ENCODE measurements around the gene CDCA3. TPM values are rescaled to one million over a fixed set of nuclear protein-coding genes. Genes with fewer than 3 reads are reported as not detected.

The CDCA3 gene
- total and polyA plus RNA-seq, 2 of the 13 experiments (the other 11 are each of a cell fraction or from before 2014, with no cell fraction given), result 32.7 to 56.5 TPM

DNA sequence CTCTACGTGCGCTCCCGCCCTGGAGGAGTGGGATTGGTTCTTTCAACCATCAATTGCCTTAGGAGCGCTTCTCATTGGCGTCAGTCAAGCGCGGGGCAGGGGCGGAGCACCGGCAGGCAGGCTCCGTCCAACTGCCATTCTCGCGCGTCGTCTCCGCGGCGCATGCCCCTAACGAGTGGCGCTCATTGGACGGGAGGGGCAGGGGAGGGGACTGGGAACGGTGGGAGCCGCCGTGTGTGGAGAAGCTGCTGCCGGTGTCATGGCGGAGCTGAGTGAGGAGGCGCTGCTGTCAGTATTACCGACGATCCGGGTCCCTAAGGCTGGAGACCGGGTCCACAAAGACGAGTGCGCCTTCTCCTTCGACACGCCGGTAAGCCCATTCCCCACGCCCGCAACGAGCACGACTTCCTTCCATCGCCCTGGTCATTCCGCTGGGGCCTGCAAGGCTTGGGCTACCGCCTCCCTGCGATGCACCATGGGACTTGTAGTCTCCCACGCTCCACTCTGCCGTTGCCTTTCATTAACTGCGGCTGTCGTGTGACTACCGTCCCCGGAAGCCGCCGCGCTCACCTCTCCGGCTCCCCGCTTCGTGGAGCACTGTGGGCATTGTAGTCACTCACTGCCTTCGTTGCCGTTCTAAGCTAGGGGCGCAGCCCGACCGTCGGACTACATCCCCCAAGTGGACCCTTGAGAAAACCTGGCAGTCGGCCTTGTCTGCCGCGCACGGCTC is 1.0 kb upstream of the CDCA3 start, which contains the start of gene USP5 (continued):
- TF ChIP-seq ZKSCAN5 (CRISPR knock-in tag; IDR thresholded peaks at IDR 0.05), result no peak
- TF ChIP-seq, protein P1, sequence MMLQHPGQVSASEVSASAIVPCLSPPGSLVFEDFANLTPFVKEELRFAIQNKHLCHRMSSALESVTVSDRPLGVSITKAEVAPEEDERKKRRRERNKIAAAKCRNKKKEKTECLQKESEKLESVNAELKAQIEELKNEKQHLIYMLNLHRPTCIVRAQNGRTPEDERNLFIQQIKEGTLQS (CRISPR knock-in tag; IDR thresholded peaks at IDR 0.05), result no peak; the same call in 1 of the 2 replicates
- TF ChIP-seq ZNF605 (CRISPR knock-in tag; IDR thresholded peaks at IDR 0.05), result no peak
- TF ChIP-seq, protein P2, sequence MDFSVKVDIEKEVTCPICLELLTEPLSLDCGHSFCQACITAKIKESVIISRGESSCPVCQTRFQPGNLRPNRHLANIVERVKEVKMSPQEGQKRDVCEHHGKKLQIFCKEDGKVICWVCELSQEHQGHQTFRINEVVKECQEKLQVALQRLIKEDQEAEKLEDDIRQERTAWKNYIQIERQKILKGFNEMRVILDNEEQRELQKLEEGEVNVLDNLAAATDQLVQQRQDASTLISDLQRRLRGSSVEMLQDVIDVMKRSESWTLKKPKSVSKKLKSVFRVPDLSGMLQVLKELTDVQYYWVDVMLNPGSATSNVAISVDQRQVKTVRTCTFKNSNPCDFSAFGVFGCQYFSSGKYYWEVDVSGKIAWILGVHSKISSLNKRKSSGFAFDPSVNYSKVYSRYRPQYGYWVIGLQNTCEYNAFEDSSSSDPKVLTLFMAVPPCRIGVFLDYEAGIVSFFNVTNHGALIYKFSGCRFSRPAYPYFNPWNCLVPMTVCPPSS (IDR thresholded peaks at IDR 0.05), result no peak
- TF ChIP-seq JARID2 (CRISPR knock-in tag; IDR thresholded peaks at IDR 0.05; ENCODE audit: insufficient replicate concordance), result no peak
- TF ChIP-seq, protein P3, sequence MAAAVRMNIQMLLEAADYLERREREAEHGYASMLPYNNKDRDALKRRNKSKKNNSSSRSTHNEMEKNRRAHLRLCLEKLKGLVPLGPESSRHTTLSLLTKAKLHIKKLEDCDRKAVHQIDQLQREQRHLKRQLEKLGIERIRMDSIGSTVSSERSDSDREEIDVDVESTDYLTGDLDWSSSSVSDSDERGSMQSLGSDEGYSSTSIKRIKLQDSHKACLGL (CRISPR knock-in tag; IDR thresholded peaks at IDR 0.05), result 0 out of 2 replicates have a peak, but pooled peaks have one; percentile 64
- TF ChIP-seq ZNF709 (CRISPR knock-in tag; IDR thresholded peaks at IDR 0.05), result no peak
- TF ChIP-seq ZNF776 (CRISPR knock-in tag; IDR thresholded peaks at IDR 0.05), result no peak
- TF ChIP-seq ZNF317 (CRISPR knock-in tag; IDR thresholded peaks at IDR 0.05), result no peak
- TF ChIP-seq RARA (CRISPR knock-in tag; IDR thresholded peaks at IDR 0.05), result no peak
- no peak for TF ChIP-seq MLLT10 (CRISPR knock-in tag; IDR thresholded peaks at IDR 0.05)
- TF ChIP-seq, protein P4, sequence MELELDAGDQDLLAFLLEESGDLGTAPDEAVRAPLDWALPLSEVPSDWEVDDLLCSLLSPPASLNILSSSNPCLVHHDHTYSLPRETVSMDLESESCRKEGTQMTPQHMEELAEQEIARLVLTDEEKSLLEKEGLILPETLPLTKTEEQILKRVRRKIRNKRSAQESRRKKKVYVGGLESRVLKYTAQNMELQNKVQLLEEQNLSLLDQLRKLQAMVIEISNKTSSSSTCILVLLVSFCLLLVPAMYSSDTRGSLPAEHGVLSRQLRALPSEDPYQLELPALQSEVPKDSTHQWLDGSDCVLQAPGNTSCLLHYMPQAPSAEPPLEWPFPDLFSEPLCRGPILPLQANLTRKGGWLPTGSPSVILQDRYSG (CRISPR knock-in tag; IDR thresholded peaks at IDR 0.05), result no peak
- no peak for TF ChIP-seq HHEX (CRISPR knock-in tag; IDR thresholded peaks at IDR 0.05)
- TF ChIP-seq RAD21 (CRISPR knock-in tag; IDR thresholded peaks at IDR 0.05), result peak; percentile 65
- TF ChIP-seq YEATS2 (CRISPR knock-in tag; IDR thresholded peaks at IDR 0.05; ENCODE audit: borderline replicate concordance), result peak; percentile 69; the same call in 1 of the 2 replicates
- TF ChIP-seq HNRNPK (IDR thresholded peaks at IDR 0.05; ENCODE audit: low read depth, low read length, poor library complexity, severe bottlenecking), result no peak
- TF ChIP-seq, protein P5, sequence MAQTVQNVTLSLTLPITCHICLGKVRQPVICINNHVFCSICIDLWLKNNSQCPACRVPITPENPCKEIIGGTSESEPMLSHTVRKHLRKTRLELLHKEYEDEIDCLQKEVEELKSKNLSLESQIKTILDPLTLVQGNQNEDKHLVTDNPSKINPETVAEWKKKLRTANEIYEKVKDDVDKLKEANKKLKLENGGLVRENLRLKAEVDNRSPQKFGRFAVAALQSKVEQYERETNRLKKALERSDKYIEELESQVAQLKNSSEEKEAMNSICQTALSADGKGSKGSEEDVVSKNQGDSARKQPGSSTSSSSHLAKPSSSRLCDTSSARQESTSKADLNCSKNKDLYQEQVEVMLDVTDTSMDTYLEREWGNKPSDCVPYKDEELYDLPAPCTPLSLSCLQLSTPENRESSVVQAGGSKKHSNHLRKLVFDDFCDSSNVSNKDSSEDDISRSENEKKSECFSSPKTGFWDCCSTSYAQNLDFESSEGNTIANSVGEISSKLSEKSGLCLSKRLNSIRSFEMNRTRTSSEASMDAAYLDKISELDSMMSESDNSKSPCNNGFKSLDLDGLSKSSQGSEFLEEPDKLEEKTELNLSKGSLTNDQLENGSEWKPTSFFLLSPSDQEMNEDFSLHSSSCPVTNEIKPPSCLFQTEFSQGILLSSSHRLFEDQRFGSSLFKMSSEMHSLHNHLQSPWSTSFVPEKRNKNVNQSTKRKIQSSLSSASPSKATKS (CRISPR knock-in tag; IDR thresholded peaks at IDR 0.05), result no peak
- TF ChIP-seq REXO4 (CRISPR knock-in tag; IDR thresholded peaks at IDR 0.05; ENCODE audit: borderline replicate concordance), result no peak
- no peak for TF ChIP-seq NCOA1 (CRISPR knock-in tag; IDR thresholded peaks at IDR 0.05)
- no peak for TF ChIP-seq NR2F1 (CRISPR knock-in tag; IDR thresholded peaks at IDR 0.05)
- TF ChIP-seq MAZ (IDR thresholded peaks at IDR 0.05; ENCODE audit: borderline replicate concordance, low read depth, low read length), result peak; percentile 79; the same call in 1 of the 2 replicates
- TF ChIP-seq MAZ (CRISPR knock-in tag; IDR thresholded peaks at IDR 0.05; ENCODE audit: low read depth), result peak; percentile 92
- peak; percentile 13 for TF ChIP-seq PHF5A (CRISPR knock-in tag; IDR thresholded peaks at IDR 0.05; ENCODE audit: low read depth, unreplicated experiment)
- TF ChIP-seq SALL2 (CRISPR knock-in tag; IDR thresholded peaks at IDR 0.05), result peak; percentile 91; the same call in 1 of the 2 replicates
- TF ChIP-seq ZNF484 (CRISPR knock-in tag; IDR thresholded peaks at IDR 0.05; ENCODE audit: borderline replicate concordance, low read depth), result no peak
- peak; percentile 28; the same call in 1 of the 2 replicates for TF ChIP-seq SP5 (CRISPR knock-in tag; IDR thresholded peaks at IDR 0.05; ENCODE audit: borderline replicate concordance, low read depth)

Data from HepG2 (cell line).